Measurements from ENCODE around the gene SGSM2.
"Not testable (repeated sequence)": the region's sequence is repeated elsewhere in the genome, so short reads cannot be mapped to it uniquely, and the experiment has no call there.

SGSM2 gene

DNA sequence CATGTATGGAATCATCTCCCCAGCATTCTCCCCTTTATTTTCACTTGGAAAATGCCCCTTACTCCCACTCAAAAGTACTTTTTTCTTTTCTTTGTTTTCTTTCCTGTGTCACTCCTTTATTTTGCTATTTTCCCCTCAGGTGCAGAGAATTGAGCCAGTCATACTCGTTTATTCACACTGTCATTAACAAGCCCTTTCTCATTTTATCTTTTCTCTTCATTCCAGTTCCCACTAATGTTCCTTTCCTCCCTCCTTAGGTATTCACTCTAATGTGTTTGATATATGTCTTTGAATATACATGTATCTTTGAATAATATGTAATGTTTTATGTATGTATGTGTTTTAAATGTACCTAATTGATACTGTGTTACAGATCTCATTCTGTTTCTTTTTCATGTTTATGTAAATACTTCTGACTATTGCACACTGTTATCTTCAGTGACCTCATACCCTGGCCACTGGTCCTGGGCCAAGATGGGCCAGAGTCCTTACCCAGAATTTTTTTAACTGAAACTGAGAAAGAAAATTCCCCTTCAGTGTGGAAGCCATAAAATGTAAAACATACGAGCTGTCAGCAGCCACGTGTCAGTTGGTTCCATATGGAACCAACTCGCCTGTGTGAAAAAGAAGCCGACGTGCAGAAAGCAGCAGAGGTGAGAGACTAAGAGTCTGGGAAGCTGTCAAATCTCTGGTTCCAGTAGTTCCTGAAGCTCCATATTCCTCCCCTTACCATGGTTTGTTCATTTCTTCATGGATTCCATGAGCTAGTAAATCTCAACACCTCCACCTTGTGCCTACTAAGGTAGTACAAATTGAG is 27.8 kb upstream of the SGSM2 start:
- DNase-seq (ENCODE audit: extremely low read depth, insufficient read length) = no peak
- H3K27me3 ChIP-seq (replicated peaks; ENCODE audit: control insufficient read depth, insufficient read depth, low read length) = no peaks in the 10 kb centered on the region
- no peak for TF ChIP-seq CTCF (IDR thresholded peaks at IDR 0.05; ENCODE audit: insufficient read depth, low read length, poor library complexity, severe bottlenecking)
- no peaks in the 10 kb centered on the region for H3K36me3 ChIP-seq (ENCODE audit: control insufficient read depth, insufficient read depth, low read length)
- no peak overlapping the region for H3K4me3 ChIP-seq (replicated peaks; ENCODE audit: low read depth, low read length)

DNA sequence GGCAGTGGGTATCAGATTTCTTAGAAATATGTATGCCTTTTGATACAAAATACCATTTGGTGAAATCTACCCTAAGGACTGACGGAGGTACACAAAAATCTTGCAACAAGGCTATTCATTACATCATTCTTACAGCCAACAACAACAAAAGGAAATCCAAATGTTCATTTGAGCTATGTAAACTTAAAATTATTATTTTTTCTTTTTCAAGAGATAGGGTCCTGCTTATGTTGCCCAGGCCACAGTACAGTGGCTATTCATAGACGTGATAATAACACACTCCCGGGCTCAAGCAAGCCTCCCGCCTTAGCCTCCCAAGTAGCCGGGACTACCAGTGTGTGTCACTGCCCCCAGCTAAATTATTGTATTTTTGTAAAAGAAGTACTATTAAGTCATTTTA is 24.6 kb upstream of the SGSM2 start:
- no peak for TF ChIP-seq CTCF (IDR thresholded peaks at IDR 0.05; ENCODE audit: insufficient read depth, low read length, poor library complexity, severe bottlenecking)

DNA sequence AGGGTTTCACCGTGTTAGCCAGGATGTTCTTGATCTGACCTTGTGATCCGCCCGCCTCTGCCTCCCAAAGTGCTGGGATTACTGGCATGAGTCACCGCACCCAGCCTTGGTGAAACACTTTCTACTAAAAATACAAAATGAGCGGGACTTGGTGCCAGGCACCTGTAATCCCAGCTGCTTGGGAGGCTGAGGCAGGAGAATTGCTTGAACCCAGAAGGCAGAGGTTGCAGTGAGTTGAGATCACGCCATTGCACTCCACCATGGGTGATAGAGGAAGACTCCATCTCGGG is 20.4 kb upstream of the SGSM2 start:
- DNase-seq (ENCODE audit: extremely low read depth, insufficient read length); H3K27me3 ChIP-seq (replicated peaks; ENCODE audit: control insufficient read depth, insufficient read depth, low read length); H3K4me3 ChIP-seq (replicated peaks; ENCODE audit: low read depth, low read length); H3K36me3 ChIP-seq (ENCODE audit: control insufficient read depth, insufficient read depth, low read length): not testable (repeated sequence)

More for the DNA sequence above, 24.6 kb upstream of the SGSM2 start:
- no peak overlapping the region for H3K4me3 ChIP-seq (replicated peaks; ENCODE audit: low read depth, low read length)
- H3K36me3 ChIP-seq (ENCODE audit: control insufficient read depth, insufficient read depth, low read length) = no peaks in the 10 kb centered on the region
- no peaks in the 10 kb centered on the region for H3K27me3 ChIP-seq (replicated peaks; ENCODE audit: control insufficient read depth, insufficient read depth, low read length)
- no peak for DNase-seq (ENCODE audit: extremely low read depth, insufficient read length)

DNA sequence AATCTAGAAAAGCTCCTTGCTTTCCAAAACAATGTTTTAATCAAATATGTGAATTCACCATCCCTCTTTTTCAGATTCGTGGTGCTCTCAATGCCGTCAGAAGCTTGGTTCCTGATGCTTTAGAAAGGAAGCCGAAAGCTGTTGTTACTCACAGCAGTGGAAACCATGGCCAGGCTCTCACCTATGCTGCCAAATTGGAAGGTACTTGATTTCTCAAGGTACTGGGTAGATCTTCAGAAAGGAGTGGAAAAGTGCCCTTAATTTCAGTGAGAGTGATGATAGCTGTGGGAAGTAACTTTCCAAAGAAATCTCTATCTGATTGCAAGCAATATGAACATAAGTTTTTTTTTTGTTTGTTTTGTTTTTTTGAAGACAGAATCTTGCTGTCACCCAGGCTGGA is 19.5 kb upstream of the SGSM2 start:
- H3K4me3 ChIP-seq (replicated peaks; ENCODE audit: low read depth, low read length) = no peak overlapping the region
- TF ChIP-seq CTCF (IDR thresholded peaks at IDR 0.05; ENCODE audit: insufficient read depth, low read length, poor library complexity, severe bottlenecking) = no peak
- DNase-seq (ENCODE audit: extremely low read depth, insufficient read length) = no peak
- H3K36me3 ChIP-seq (ENCODE audit: control insufficient read depth, insufficient read depth, low read length) = peaks cover 4% of the 10 kb centered on the region
- H3K27me3 ChIP-seq (replicated peaks; ENCODE audit: control insufficient read depth, insufficient read depth, low read length) = no peaks in the 10 kb centered on the region

DNA sequence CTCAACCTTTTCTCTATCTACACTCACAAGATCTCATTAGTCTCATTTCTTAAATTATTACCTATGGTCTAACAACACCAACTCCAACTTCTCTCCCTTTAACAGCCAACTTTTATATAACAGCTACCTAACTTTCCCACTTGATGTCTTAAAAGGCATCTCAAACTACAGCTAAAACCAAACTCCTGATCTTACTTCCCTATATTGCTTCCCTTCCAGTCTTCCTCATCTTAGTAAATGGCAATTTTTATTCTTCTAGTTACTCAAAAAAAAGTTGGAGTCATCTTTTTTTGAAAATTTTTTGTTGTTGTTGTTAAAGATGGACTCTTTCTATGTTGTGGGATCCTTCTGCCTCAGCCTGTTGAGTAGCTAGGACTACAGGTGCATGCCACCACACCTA is 18.2 kb upstream of the SGSM2 start:
- DNase-seq (ENCODE audit: extremely low read depth, insufficient read length) = no peak
- no peak overlapping the region for H3K4me3 ChIP-seq (replicated peaks; ENCODE audit: low read depth, low read length)
- peaks cover 14% of the 10 kb centered on the region for H3K36me3 ChIP-seq (ENCODE audit: control insufficient read depth, insufficient read depth, low read length)
- no peaks in the 10 kb centered on the region for H3K27me3 ChIP-seq (replicated peaks; ENCODE audit: control insufficient read depth, insufficient read depth, low read length)
- no peak for TF ChIP-seq CTCF (IDR thresholded peaks at IDR 0.05; ENCODE audit: insufficient read depth, low read length, poor library complexity, severe bottlenecking)

GRCh38 chr17:2321399-2321798 is 15.9 kb upstream of the SGSM2 start:
- H3K27me3 ChIP-seq (replicated peaks; ENCODE audit: control insufficient read depth, insufficient read depth, low read length) = no peaks in the 10 kb centered on the region
- H3K4me3 ChIP-seq (replicated peaks; ENCODE audit: low read depth, low read length) = no peak overlapping the region
- DNase-seq (ENCODE audit: extremely low read depth, insufficient read length) = no peak
- no peak for TF ChIP-seq CTCF (IDR thresholded peaks at IDR 0.05; ENCODE audit: insufficient read depth, low read length, poor library complexity, severe bottlenecking)
- H3K36me3 ChIP-seq (ENCODE audit: control insufficient read depth, insufficient read depth, low read length) = peaks cover 24% of the 10 kb centered on the region

Data from GM06990 (cell line).